ENCODE data around the gene MAP2K7.

Gene MAP2K7

GRCh38 chr19:7872306-7873204 is 31.1 kb upstream of the MAP2K7 start:
- no peak overlapping the region for H3K4me3 ChIP-seq (ENCODE audit: low read depth, low read length)
- no peak for TF ChIP-seq CTCF (IDR thresholded peaks at IDR 0.05; ENCODE audit: borderline replicate concordance, insufficient read depth, low read depth, low read length)

- no peak for TF ChIP-seq CTCF (IDR thresholded peaks at IDR 0.05; ENCODE audit: borderline replicate concordance, insufficient read depth, low read depth, low read length)
- H3K4me3 ChIP-seq (ENCODE audit: low read depth, low read length): no peak overlapping the region
These were observed 30.2 kb upstream of the MAP2K7 start for GRCh38 chr19:7873304-7874075.

GRCh38 chr19:7874076-7874896 is 29.4 kb upstream of the MAP2K7 start, which contains the start of gene PRR36:
Gene PRR36, minus strand, starts transcription at chr19:7874390. Its CDS starts 701 bp downstream, at chr19:7873689.
- H3K4me3 ChIP-seq (ENCODE audit: low read depth, low read length): no peak within 1 kb of the TSS
- TF ChIP-seq CTCF (IDR thresholded peaks at IDR 0.05; ENCODE audit: borderline replicate concordance, insufficient read depth, low read depth, low read length): no peak

GRCh38 chr19:7874897-7875273 is 28.8 kb upstream of the MAP2K7 start:
- TF ChIP-seq CTCF (IDR thresholded peaks at IDR 0.05; ENCODE audit: borderline replicate concordance, insufficient read depth, low read depth, low read length): no peak

GRCh38 chr19:7877249-7877836 is 26.3 kb upstream of the MAP2K7 start:
- TF ChIP-seq CTCF (IDR thresholded peaks at IDR 0.05; ENCODE audit: borderline replicate concordance, insufficient read depth, low read depth, low read length): no peak
- H3K4me3 ChIP-seq (ENCODE audit: low read depth, low read length): no peak overlapping the region

More at GRCh38 chr19:7874897-7875273, 28.8 kb upstream of the MAP2K7 start:
- H3K4me3 ChIP-seq (ENCODE audit: low read depth, low read length): no peak overlapping the region

- no peak overlapping the region for H3K4me3 ChIP-seq (ENCODE audit: low read depth, low read length)
- no peak for TF ChIP-seq CTCF (IDR thresholded peaks at IDR 0.05; ENCODE audit: borderline replicate concordance, insufficient read depth, low read depth, low read length)
These were observed 24.4 kb upstream of the MAP2K7 start for GRCh38 chr19:7879111-7879807.
